Vagina (tissue), 2 donors: ENCODE data around the gene LDLRAD3. TPM values are rescaled to one million over a fixed set of nuclear protein-coding genes. Genes with fewer than 3 reads are reported as not detected.

Experiments
- DNase-seq, 2 donors: peaks; one replicate each; pipeline ENCODE4 v3.0.0-alpha.2; 2017; ENCODE audit errors: extremely low spot score in 2 of 2
- H3K27ac ChIP-seq: fragments of 200-600 bp; sonication (generic); one replicate; pipeline ENCODE4 v1.5.1; 2019
- H3K27me3 ChIP-seq: fragments of 200-600 bp; sonication (generic); one replicate; pipeline ENCODE4 v1.5.1; 2019
- H3K36me3 ChIP-seq, 2 donors: fragments of 200-600 bp; sonication (generic); one replicate each; pipeline ENCODE4 v1.5.1; 2017 to 2019
- H3K4me1 ChIP-seq: fragments of 200-600 bp; sonication (generic); one replicate; pipeline ENCODE4 v1.5.1; 2019
- H3K4me3 ChIP-seq, 2 donors: fragments of 200-600 bp; sonication (generic); 1 replicate in 1 of 2; 2 replicates in 1 of 2; pipeline ENCODE4 v1.5.1; 2016 to 2019
- H3K9me3 ChIP-seq: fragments of 200-600 bp; sonication (generic); one replicate; pipeline ENCODE4 v1.5.1; 2019
- CTCF ChIP-seq, 3 experiments: fragments of 450-650 bp in 2 of 3; fragments of 200-600 bp in 1 of 3; sonication (generic) in 1 of 3; IDR thresholded peaks; one replicate each; pipeline ENCODE4 v1.5.1; 2017 to 2019; ENCODE audit warnings: antibody characterized with exemption in 3 of 3, mild to moderate bottlenecking in 2 of 3, moderate library complexity in 2 of 3
- POLR2A ChIP-seq, 2 donors: fragments of 450-650 bp; IDR thresholded peaks; one replicate each; pipeline ENCODE4 v1.6.1; 2017; ENCODE audit warnings: antibody characterized with exemption in 2 of 2, mild to moderate bottlenecking in 2 of 2, moderate library complexity in 2 of 2
- POLR2AphosphoS5 ChIP-seq, 2 donors: sonication (generic); formaldehyde crosslinking; IDR thresholded peaks; one replicate each; pipeline ENCODE4 v1.9.0; 2017; ENCODE audit warnings: antibody characterized with exemption in 2 of 2, mild to moderate bottlenecking in 2 of 2, low read depth in 1 of 2; ENCODE audit not compliant: insufficient read depth in 1 of 2
- intact Hi-C: fragments of 100-400 bp; cut with DNase I; formaldehyde crosslinking; loops from one replicate; pipeline ENCODE4 v1.15.1; 2023
- total RNA-seq: library from RNA; depleted of rRNA; stranded (reverse); fragments of >200 nt; gene quantifications from one replicate; pipeline ENCODE4 v1.2.3, GENCODE V29; 2016

The LDLRAD3 gene
- total RNA-seq, 1 donor from 2014 or later = 34.4 TPM

- intact Hi-C loops = no loop called here
- Histone ChIP-seq H3K4me3 (no peak overlapping the region), H3K9me3 (no peaks in the 10 kb centered on the region), H3K27ac (no peak overlapping the region), H3K4me1 (no peaks in the 10 kb centered on the region), H3K27me3 (no peaks in the 10 kb centered on the region), H3K36me3 (no peaks in the 10 kb centered on the region)
- no peak for DNase-seq
- no peak for TF ChIP-seq POLR2A (IDR thresholded peaks at IDR 0.05)
- no peak for TF ChIP-seq CTCF (IDR thresholded peaks at IDR 0.05)
- no peak for TF ChIP-seq POLR2AphosphoS5 (IDR thresholded peaks at IDR 0.05; ENCODE audit: insufficient read depth in 1 of 2, low read depth in 1 of 2)
Observed at GRCh38 chr11:35953081-35953760, 9.4 kb downstream of the LDLRAD3 start.

GRCh38 chr11:35954205-35954604 lies 10.3 kb downstream of the LDLRAD3 start:
- intact Hi-C loops = no loop called here
- H3K9me3 ChIP-seq = no peaks in the 10 kb centered on the region
- no peaks in the 10 kb centered on the region for H3K36me3 ChIP-seq
- TF ChIP-seq POLR2A (IDR thresholded peaks at IDR 0.05) = no peak
- no peak for TF ChIP-seq CTCF (IDR thresholded peaks at IDR 0.05)
- TF ChIP-seq POLR2AphosphoS5 (IDR thresholded peaks at IDR 0.05; ENCODE audit: insufficient read depth in 1 of 2, low read depth in 1 of 2) = no peak
- no peak overlapping the region for H3K4me3 ChIP-seq
- H3K4me1 ChIP-seq = no peaks in the 10 kb centered on the region
- DNase-seq = no peak
- H3K27ac ChIP-seq = no peak overlapping the region
- H3K27me3 ChIP-seq = no peaks in the 10 kb centered on the region

DNA sequence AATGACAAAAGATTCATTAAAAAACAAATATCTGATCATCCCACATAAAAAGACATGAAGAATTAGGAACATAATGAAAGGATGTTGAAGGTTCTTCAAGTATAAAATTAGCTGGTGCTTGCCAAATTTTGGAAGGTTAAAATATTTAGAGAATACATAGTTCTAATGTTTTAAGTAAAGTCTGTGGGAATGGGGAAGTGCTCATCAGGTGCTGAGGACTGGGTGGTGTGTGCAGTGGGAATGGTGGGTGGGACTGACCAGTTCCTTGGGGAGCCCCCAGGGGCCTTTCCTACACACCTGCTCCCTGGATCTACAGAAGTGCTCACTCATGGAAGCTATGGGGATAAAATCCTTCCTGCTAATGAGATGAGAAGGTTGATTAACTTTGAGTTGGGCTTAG lies 11.8 kb downstream of the LDLRAD3 start:
- H3K27ac ChIP-seq = no peak overlapping the region

DNA sequence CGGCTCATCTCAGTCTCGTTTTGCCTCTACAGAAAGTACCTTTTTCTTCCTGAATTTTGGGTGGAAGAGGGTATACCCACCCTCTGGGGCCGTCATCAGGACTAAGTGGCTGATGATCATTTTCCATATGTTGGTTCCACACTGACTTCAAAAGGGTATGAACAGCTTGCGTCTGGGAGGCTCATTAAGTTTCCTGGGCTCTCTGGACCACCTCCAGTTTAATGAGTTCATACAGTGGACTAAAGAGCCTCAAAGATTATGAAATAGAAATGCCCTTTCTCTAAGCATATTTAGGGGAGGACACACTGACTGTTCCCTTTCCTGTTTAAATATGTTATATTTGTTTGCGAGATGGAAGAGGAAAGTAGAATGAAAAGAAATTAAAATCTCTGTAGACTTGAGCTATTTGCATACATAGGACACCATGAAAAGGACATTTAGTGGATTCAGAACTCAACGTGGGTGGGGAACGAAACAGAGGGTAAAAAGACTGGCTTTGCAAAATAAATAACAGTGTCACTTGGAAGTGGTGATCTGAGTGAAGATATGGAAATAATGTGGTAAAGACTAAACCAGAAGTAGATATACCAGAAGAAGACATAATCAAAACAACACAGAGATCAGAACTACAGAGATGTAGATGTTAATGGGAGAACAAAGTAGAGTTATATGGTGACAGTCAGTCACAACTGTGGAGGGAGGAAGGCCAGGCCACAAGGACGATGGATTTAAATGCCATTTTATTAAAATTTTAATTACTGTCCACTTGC lies 18.7 kb downstream of the LDLRAD3 start:
- DNase-seq = no peak
- Histone ChIP-seq H3K36me3 (no peaks in the 10 kb centered on the region), H3K9me3 (no peaks in the 10 kb centered on the region), H3K27ac (no peak overlapping the region), H3K27me3 (no peaks in the 10 kb centered on the region), H3K4me1 (peaks cover 16% of the 10 kb centered on the region), H3K4me3 (no peak overlapping the region)
- TF ChIP-seq POLR2AphosphoS5 (IDR thresholded peaks at IDR 0.05; ENCODE audit: insufficient read depth in 1 of 2, low read depth in 1 of 2) (no peak), POLR2A (IDR thresholded peaks at IDR 0.05) (no peak), CTCF (IDR thresholded peaks at IDR 0.05) (no peak)
- intact Hi-C loops = no loop called here

More for the DNA sequence above, 11.8 kb downstream of the LDLRAD3 start:
- no peak overlapping the region for H3K4me3 ChIP-seq
- no peaks in the 10 kb centered on the region for H3K36me3 ChIP-seq
- no peak for DNase-seq
- no peaks in the 10 kb centered on the region for H3K4me1 ChIP-seq
- no peaks in the 10 kb centered on the region for H3K9me3 ChIP-seq
- H3K27me3 ChIP-seq = no peaks in the 10 kb centered on the region
- intact Hi-C loops = no loop called here
- no peak for TF ChIP-seq POLR2AphosphoS5 (IDR thresholded peaks at IDR 0.05; ENCODE audit: insufficient read depth in 1 of 2, low read depth in 1 of 2)
- TF ChIP-seq CTCF (IDR thresholded peaks at IDR 0.05) = no peak
- TF ChIP-seq POLR2A (IDR thresholded peaks at IDR 0.05) = no peak

GRCh38 chr11:35963911-35964310 lies 20.0 kb downstream of the LDLRAD3 start:
- no peaks in the 10 kb centered on the region for H3K9me3 ChIP-seq
- DNase-seq = no peak
- H3K36me3 ChIP-seq = no peaks in the 10 kb centered on the region
- no peaks in the 10 kb centered on the region for H3K27me3 ChIP-seq
- peaks cover 21% of the 10 kb centered on the region for H3K4me1 ChIP-seq
- no peak for TF ChIP-seq POLR2AphosphoS5 (IDR thresholded peaks at IDR 0.05; ENCODE audit: insufficient read depth in 1 of 2, low read depth in 1 of 2)
- no peak for TF ChIP-seq POLR2A (IDR thresholded peaks at IDR 0.05)
- TF ChIP-seq CTCF (IDR thresholded peaks at IDR 0.05) = no peak
- H3K27ac ChIP-seq = no peak overlapping the region
- no peak overlapping the region for H3K4me3 ChIP-seq
- intact Hi-C loops = no loop called here
